Stomach (tissue), 4 donors: ENCODE results near the gene C16orf95.

Experiments
- EP300 ChIP-seq: sonication (generic); formaldehyde crosslinking; IDR thresholded peaks from one replicate; pipeline ENCODE4 v1.6.1; 2017; ENCODE audit warnings: antibody characterized with exemption
- POLR2A ChIP-seq, 4 donors: fragments of 450-650 bp; IDR thresholded peaks; one replicate each; pipeline ENCODE4 v1.6.1; 2016; ENCODE audit warnings: antibody characterized with exemption in 4 of 4, control low read depth in 2 of 4, mild to moderate bottlenecking in 1 of 4, moderate library complexity in 1 of 4
- POLR2AphosphoS5 ChIP-seq, 3 donors: sonication (generic); formaldehyde crosslinking; IDR thresholded peaks; one replicate each; pipeline ENCODE4 v1.6.1; 2016; ENCODE audit warnings: antibody characterized with exemption in 3 of 3
- TF ChIP-seq, protein P1 (sequence below), 7 experiments: fragments of 450-650 bp in 4 of 7; fragments of 200-600 bp in 3 of 7; sonication (generic) in 3 of 7; IDR thresholded peaks; one replicate each; pipeline ENCODE4 v1.5.1; 2016 to 2019; ENCODE audit warnings: antibody characterized with exemption in 7 of 7, control low read depth in 2 of 7, mild to moderate bottlenecking in 1 of 7

DNA sequence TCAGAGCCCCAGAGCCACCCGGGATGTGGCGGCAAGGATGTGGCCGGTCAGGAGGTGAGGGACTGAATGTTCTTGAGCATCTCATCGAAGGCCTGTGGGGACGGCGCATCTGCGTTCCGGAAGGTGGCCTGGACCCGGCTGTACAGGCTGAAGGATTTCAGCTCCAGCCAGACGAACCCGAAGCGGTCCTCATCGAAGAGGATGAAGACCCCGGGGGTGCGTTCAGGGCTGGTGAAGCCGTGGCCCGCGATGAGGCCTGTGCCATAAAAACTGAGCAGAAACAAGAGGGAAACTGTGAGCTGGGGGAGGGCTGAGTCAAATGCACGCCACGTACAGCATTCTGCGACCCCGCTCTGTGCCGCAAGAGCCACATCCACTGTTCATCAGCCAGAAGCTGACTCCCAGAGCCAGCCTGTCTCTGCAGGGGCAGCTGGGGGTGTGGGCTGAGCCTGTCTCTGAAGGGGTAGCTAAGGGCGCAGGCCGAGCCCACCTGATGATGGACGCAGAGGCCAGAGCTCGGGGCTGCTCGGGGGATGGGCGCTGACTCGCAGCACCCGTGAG is 14.1 kb upstream of the C16orf95 start:
- TF ChIP-seq, protein P1, sequence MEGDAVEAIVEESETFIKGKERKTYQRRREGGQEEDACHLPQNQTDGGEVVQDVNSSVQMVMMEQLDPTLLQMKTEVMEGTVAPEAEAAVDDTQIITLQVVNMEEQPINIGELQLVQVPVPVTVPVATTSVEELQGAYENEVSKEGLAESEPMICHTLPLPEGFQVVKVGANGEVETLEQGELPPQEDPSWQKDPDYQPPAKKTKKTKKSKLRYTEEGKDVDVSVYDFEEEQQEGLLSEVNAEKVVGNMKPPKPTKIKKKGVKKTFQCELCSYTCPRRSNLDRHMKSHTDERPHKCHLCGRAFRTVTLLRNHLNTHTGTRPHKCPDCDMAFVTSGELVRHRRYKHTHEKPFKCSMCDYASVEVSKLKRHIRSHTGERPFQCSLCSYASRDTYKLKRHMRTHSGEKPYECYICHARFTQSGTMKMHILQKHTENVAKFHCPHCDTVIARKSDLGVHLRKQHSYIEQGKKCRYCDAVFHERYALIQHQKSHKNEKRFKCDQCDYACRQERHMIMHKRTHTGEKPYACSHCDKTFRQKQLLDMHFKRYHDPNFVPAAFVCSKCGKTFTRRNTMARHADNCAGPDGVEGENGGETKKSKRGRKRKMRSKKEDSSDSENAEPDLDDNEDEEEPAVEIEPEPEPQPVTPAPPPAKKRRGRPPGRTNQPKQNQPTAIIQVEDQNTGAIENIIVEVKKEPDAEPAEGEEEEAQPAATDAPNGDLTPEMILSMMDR (IDR thresholded peaks at IDR 0.05): no peak
- TF ChIP-seq EP300 (no peak), POLR2A (IDR thresholded peaks at IDR 0.05) (no peak), POLR2AphosphoS5 (IDR thresholded peaks at IDR 0.05) (no peak)
